GM12878 (cell line): ENCODE data around the gene PAK5.

Experiments used
- ATF7 ChIP-seq: fragments of 450-650 bp; IDR thresholded peaks from 2 replicates; pipeline ENCODE4 v1.6.1; 2016; ENCODE audit warnings: low read depth, mild to moderate bottlenecking
- CTCF ChIP-seq, 3 experiments: IDR thresholded peaks in 2 of 3; conservative IDR thresholded peaks in 1 of 3; 2 replicates each; pipeline ENCODE4 v1.5.1; 2011; ENCODE audit warnings: low read depth in 3 of 3, low read length in 3 of 3, mild to moderate bottlenecking in 3 of 3, control low read depth in 2 of 3, moderate library complexity in 2 of 3, inconsistent platforms in 1 of 3, mixed read lengths in 1 of 3; ENCODE audit not compliant: control insufficient read depth in 2 of 3, insufficient read depth in 1 of 3; ENCODE audit errors: extremely low read depth in 1 of 3
- EZH2 ChIP-seq: IDR thresholded peaks from 2 replicates; pipeline ENCODE4 v1.6.1; 2012; ENCODE audit warnings: low read depth, mild to moderate bottlenecking, control low read depth, inconsistent platforms, low read length, borderline replicate concordance; ENCODE audit not compliant: control insufficient read depth
- MEF2A ChIP-seq: IDR thresholded peaks from 2 replicates; pipeline ENCODE4 v1.6.1; 2011; ENCODE audit warnings: low read depth, mild to moderate bottlenecking, low read length, moderate library complexity; ENCODE audit not compliant: insufficient read depth
- NBN ChIP-seq: fragments of 450-650 bp; IDR thresholded peaks from 2 replicates; pipeline ENCODE4 v1.6.1; 2016
- POLR2A ChIP-seq: IDR thresholded peaks from 2 replicates; pipeline ENCODE4 v1.6.1; 2011; ENCODE audit warnings: low read depth, mild to moderate bottlenecking, low read length
- RAD21 ChIP-seq: IDR thresholded peaks from 2 replicates; pipeline ENCODE4 v1.6.1; 2011; ENCODE audit warnings: mild to moderate bottlenecking, low read depth, low read length, moderate library complexity; ENCODE audit not compliant: insufficient read depth
- TARDBP ChIP-seq: IDR thresholded peaks from 2 replicates; pipeline ENCODE4 v1.6.1; 2016; ENCODE audit warnings: borderline replicate concordance

- TF ChIP-seq RAD21 (no peak), TARDBP (no peak), ATF7 (no peak), CTCF (IDR thresholded peaks at IDR 0.05 in 2 of 3, conservative IDR thresholded peaks at IDR 0.05 in 1 of 3; ENCODE audit: control insufficient read depth in 2 of 3, extremely low read depth in 1 of 3, insufficient read depth in 1 of 3, low read depth in 3 of 3, low read length in 3 of 3) (no peak), MEF2A (no peak), EZH2 (no peak), NBN (no peak), POLR2A (no peak)
Measured at GRCh38 chr20:9660236-9660868, 178.5 kb downstream of the PAK5 start.
